ENCODE results near the gene ZDHHC19.

Gene ZDHHC19

DNA sequence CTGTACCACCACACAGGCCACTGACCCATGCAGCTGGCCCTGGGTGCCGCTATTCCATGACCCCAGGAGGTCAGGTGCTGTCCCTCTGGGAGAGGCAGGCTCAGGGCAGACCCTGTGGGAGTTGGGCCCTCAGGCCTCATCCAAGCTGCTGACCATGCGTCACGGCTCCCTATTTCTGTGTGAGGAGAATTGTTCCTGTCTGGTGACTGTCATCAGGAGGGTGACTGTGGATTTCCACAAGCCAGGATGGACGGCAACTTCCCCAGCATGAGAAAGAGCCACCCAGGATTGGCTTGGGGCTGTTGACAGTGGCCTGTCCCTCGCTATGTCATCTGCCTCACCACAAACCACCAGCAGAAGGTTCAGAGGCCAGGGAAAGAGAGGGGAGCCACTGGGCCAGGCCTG is 41.4 kb downstream of the ZDHHC19 start:
- TF ChIP-seq, protein P1, sequence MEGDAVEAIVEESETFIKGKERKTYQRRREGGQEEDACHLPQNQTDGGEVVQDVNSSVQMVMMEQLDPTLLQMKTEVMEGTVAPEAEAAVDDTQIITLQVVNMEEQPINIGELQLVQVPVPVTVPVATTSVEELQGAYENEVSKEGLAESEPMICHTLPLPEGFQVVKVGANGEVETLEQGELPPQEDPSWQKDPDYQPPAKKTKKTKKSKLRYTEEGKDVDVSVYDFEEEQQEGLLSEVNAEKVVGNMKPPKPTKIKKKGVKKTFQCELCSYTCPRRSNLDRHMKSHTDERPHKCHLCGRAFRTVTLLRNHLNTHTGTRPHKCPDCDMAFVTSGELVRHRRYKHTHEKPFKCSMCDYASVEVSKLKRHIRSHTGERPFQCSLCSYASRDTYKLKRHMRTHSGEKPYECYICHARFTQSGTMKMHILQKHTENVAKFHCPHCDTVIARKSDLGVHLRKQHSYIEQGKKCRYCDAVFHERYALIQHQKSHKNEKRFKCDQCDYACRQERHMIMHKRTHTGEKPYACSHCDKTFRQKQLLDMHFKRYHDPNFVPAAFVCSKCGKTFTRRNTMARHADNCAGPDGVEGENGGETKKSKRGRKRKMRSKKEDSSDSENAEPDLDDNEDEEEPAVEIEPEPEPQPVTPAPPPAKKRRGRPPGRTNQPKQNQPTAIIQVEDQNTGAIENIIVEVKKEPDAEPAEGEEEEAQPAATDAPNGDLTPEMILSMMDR (IDR thresholded peaks at IDR 0.05), result no peak

DNA sequence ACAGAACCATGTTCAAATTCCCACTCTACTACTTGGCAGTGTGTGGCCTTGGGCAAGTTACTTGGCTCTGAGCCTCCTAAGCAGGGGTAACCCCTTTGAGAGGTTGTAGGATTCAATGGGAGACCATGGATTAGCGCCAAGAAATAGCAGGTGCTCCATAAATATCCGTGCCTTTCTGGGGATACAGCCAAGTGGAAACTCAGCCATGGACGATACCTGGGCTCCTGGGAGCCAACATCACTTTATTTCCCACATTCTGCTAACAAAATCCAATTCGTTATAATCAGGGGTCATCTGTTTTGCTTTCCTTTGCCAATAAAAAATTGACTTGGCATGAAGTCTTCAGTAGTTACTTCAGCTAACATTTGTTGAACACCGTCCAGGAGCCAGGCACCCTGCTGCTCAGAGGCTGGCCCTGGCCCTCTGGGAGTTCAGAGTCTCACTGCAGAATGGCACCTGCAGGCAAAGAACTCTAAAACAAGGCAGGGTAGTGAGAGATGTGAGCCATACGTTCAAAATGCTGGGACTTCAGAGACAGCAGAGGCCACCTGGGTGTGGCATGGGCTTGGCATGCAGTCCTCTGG is 42.3 kb downstream of the ZDHHC19 start:
- TF ChIP-seq, protein P1 (IDR thresholded peaks at IDR 0.05), result no peak

DNA sequence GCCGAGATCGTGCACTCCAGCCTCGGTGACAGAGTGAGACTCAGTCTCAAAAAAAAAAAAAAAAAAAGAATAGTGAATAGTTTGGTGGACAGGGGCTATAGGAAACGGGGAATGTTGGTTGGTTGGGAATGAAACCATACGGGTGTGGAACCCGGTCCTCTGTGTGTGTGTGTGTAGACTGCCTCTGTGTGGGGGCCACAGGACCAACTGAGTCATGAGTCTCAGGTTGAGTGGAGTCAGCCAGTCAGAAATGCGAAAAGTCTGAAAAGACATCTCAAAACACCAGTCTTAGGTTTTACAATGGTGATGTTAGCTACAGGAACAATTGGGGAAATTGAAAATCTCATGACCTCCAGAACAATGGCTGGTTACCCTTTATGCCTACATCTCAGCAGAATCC is 44.5 kb downstream of the ZDHHC19 start:
- TF ChIP-seq, protein P1 (IDR thresholded peaks at IDR 0.05), result no peak

DNA sequence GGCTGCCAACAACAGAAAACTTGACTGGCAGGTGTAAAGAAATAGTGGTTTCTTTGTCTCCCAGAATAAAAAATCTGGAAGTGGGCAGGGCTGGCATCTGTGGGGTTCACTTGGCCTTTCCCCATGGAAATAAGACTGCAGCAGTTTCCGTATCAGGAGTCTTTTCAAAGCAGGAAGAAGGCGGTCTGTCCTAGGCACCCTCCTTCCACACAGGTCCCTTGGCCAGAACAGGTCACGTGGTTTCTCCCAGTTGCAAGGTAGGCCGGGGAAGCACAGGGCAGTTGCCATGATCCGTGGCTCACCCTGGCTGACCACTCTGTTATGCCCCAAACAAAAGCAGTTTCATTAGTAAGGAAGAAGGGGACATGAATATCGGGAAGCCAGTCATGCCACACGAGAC is 45.4 kb downstream of the ZDHHC19 start:
- TF ChIP-seq, protein P1 (IDR thresholded peaks at IDR 0.05), result no peak

DNA sequence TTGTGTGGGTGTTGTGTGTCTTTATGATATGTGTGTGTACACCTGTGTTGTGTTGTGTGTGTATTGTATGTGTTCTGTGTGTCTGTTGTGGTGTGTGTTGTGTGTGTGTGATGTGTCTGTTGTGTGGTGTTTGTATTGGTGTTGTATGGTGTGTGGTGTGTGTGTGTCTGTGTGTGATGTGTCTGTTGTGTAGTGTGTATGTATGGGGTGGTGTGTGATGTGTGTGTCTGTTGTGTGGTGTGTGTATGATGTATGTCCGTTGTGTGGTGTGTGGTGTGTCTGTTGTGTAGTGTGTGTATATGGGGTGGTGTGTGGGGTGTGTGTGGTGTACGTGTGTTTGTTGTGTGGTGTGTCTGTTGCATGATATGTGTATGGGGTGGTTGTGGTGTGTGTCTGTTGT is 46.6 kb downstream of the ZDHHC19 start:
- TF ChIP-seq, protein P1 (IDR thresholded peaks at IDR 0.05), result no peak

DNA sequence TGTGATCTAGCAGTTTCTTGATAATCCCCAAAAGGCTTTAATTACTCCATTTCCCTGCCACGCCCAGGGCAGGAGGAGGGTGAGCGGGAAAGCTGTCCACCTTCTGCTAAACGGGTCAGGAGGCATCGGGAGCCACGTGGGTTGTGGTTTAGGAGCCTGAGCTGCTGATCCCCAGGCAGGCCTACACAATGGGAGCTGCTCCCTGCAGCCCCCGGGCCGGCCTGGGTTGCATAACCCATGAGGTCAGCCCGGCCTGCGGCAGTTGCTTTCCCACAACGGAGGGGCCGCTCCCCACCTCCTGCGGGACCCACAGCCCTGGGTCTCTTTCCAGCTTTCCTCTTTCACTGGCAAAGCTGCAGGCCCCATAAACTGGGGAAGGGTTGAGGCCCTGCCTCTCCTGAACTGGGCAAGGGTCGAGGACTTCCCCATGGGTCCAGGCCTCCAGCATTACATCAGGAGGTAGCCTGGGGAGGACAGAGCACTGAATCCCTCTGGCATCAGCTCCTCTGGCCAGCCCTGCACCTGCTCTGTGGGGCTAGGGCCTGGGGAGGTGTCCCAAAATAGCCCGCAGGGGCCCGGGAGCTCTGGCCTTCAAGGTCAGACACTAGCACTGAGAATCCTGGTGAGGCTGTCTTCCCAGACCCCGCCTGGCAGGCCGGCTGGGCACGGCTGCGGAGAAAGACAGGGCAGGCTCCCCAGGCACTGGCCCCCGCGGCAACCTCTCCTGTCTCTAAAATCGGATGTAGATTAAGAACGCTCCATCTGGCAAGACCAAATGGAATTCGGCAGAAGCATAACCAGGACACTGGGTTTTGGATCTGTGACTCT is 47.3 kb downstream of the ZDHHC19 start:
- TF ChIP-seq, protein P1 (IDR thresholded peaks at IDR 0.05), result no peak

DNA sequence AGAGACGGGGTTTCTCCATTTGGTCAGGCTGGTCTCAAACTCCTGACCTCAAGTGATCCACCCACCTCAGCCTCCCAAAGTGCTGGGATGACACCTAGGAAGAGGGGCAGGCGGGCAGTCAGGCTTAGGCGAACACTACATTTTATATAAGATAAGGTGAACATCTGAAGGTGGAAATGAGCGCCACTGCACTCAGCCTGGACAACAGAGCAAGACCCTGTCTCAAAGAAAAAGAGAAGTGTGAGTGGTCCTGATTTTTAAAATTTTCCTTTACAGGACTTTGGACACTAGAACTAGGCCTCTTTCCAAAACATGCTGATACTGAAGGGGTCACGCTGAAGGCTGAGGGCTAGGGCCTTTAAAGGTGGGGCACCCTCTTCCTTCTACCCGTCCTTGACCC is 48.0 kb downstream of the ZDHHC19 start:
- TF ChIP-seq, protein P1 (IDR thresholded peaks at IDR 0.05), result no peak
